IMR-90 (cell line): ENCODE results near the gene PLCB2. TPM values are rescaled to one million over a fixed set of nuclear protein-coding genes. Genes with fewer than 3 reads are reported as not detected.
A peak's percentile ranks its signal among the peaks of the same experiment; 100 is the strongest.

Experiments
- ATAC-seq: fragments of 200-7000 bp; cut with Tn5 transposase; 2 replicates; pipeline ENCODE4 v1.9.1; 2020; ENCODE audit warnings: low read depth, mild to moderate bottlenecking, moderate library complexity
- BruUV-seq: library from RNA; stranded (reverse); fragments of 400-500 nt; replicated peaks from 2 replicates; lab custom pipeline; 2021; lab: Mats Ljungman, UMichigan
- CTCF ChIA-PET: fragments of 300-600 bp; formaldehyde crosslinking; extraction: SDS; loops from one replicate; lab custom pipeline; 2021; ENCODE audit warnings: antibody characterized with exemption; lab: Yijun Ruan, JAX
- POLR2A ChIA-PET: fragments of 300-600 bp; sonication (Branson Sonifier 250); formaldehyde crosslinking; loops from one replicate; lab custom pipeline; 2022; ENCODE audit warnings: antibody characterized with exemption; ENCODE audit not compliant: unreplicated experiment; lab: Charles Lee
- DNase-seq: peaks from one replicate; pipeline ENCODE4 v3.0.0; 2013
- H2AFZ ChIP-seq: replicated peaks from 2 replicates; pipeline ENCODE3; 2013; ENCODE audit warnings: low read length, mild to moderate bottlenecking; ENCODE audit not compliant: poor library complexity
- H2AK5ac ChIP-seq: 2 replicates; pipeline ENCODE4 v1.6.1; 2013; ENCODE audit warnings: low read depth, low read length, inconsistent platforms
- H2AK9ac ChIP-seq: replicated peaks from 2 replicates; pipeline ENCODE3; 2013; ENCODE audit warnings: mild to moderate bottlenecking, low read depth, low read length, moderate library complexity; ENCODE audit not compliant: poor library complexity
- H2BK120ac ChIP-seq: 2 replicates; pipeline ENCODE4 v1.6.1; 2013; ENCODE audit warnings: low read depth, low read length, inconsistent platforms
- H2BK15ac ChIP-seq: 3 replicates; pipeline ENCODE4 v1.6.1; 2013; ENCODE audit warnings: low read depth, low read length, inconsistent platforms
- H2BK20ac ChIP-seq: 2 replicates; pipeline ENCODE4 v1.6.1; 2013; ENCODE audit warnings: low read depth, mild to moderate bottlenecking, inconsistent platforms, low read length, moderate library complexity
- H2BK5ac ChIP-seq: 2 replicates; pipeline ENCODE4 v1.6.1; 2013; ENCODE audit warnings: mild to moderate bottlenecking, low read depth, low read length, inconsistent platforms; ENCODE audit not compliant: poor library complexity, severe bottlenecking
- H3K14ac ChIP-seq: replicated peaks from 2 replicates; pipeline ENCODE4 v1.6.1; 2013; ENCODE audit warnings: low read depth, low read length, inconsistent platforms
- H3K18ac ChIP-seq: 2 replicates; pipeline ENCODE4 v1.6.1; 2013; ENCODE audit warnings: low read depth, low read length, control low read depth
- H3K23ac ChIP-seq: 2 replicates; pipeline ENCODE4 v1.6.1; 2013; ENCODE audit warnings: low read depth, low read length, inconsistent platforms
- H3K27ac ChIP-seq: 2 replicates; pipeline ENCODE4 v1.5.1; 2013; ENCODE audit warnings: mild to moderate bottlenecking, control low read depth, low read length; ENCODE audit not compliant: insufficient read depth
- H3K27me3 ChIP-seq: 2 replicates; pipeline ENCODE4 v1.6.1; 2013; ENCODE audit warnings: low read length; ENCODE audit not compliant: control insufficient read depth, insufficient read depth
- H3K36me3 ChIP-seq: 2 replicates; pipeline ENCODE4 v1.6.1; 2013; ENCODE audit warnings: low read length, mixed read lengths; ENCODE audit not compliant: control insufficient read depth, insufficient read depth
- H3K4ac ChIP-seq: 2 replicates; pipeline ENCODE4 v1.6.1; 2013; ENCODE audit warnings: low read depth, low read length, inconsistent platforms
- H3K4me1 ChIP-seq: 2 replicates; pipeline ENCODE4 v1.6.1; 2013; ENCODE audit warnings: low read length, mixed read lengths; ENCODE audit not compliant: control insufficient read depth, insufficient read depth
- H3K4me2 ChIP-seq: 2 replicates; pipeline ENCODE4 v1.6.1; 2013; ENCODE audit warnings: low read depth, mild to moderate bottlenecking, control low read depth, low read length, moderate library complexity
- H3K4me3 ChIP-seq: 2 replicates; pipeline ENCODE4 v1.5.1; 2013; ENCODE audit warnings: low read depth, mild to moderate bottlenecking, control low read depth, low read length, moderate library complexity; ENCODE audit not compliant: insufficient read depth
- H3K56ac ChIP-seq: 2 replicates; pipeline ENCODE4 v1.6.1; 2013; ENCODE audit warnings: low read length, inconsistent platforms; ENCODE audit not compliant: insufficient read depth; ENCODE audit errors: extremely low read depth
- H3K79me1 ChIP-seq, 2 experiments: 2 replicates each; pipeline ENCODE4 v1.6.1; 2013; ENCODE audit warnings: low read length in 2 of 2, inconsistent platforms in 1 of 2, low read depth in 1 of 2
- H3K9ac ChIP-seq: 2 replicates; pipeline ENCODE4 v1.6.1; 2013; ENCODE audit warnings: low read depth, low read length, control low read depth
- H3K9me1 ChIP-seq: 2 replicates; pipeline ENCODE4 v1.6.1; 2013; ENCODE audit warnings: low read length, inconsistent platforms; ENCODE audit not compliant: insufficient read depth
- H3K9me3 ChIP-seq: 2 replicates; pipeline ENCODE4 v1.6.1; 2013; ENCODE audit warnings: low read length; ENCODE audit not compliant: control insufficient read depth, insufficient read depth
- H4K20me1 ChIP-seq: 2 replicates; pipeline ENCODE4 v1.6.1; 2013; ENCODE audit warnings: low read length, inconsistent platforms; ENCODE audit not compliant: insufficient read depth
- H4K5ac ChIP-seq: 2 replicates; pipeline ENCODE4 v1.6.1; 2013; ENCODE audit warnings: mild to moderate bottlenecking, low read depth, low read length, control low read depth
- H4K8ac ChIP-seq, 2 experiments: 2 replicates each; pipeline ENCODE4 v1.6.1; 2013; ENCODE audit warnings: low read depth in 2 of 2, low read length in 2 of 2, control low read depth in 1 of 2, inconsistent platforms in 1 of 2
- H4K91ac ChIP-seq: 2 replicates; pipeline ENCODE4 v1.6.1; 2013; ENCODE audit warnings: low read depth, low read length, inconsistent platforms; ENCODE audit not compliant: insufficient read depth
- CEBPB ChIP-seq: IDR thresholded peaks from 2 replicates; pipeline ENCODE4 v1.6.1; 2012; ENCODE audit warnings: low read depth, low read length, improper control_type of control experiment
- FOS ChIP-seq: fragments of 150-350 bp; IDR thresholded peaks from 2 replicates; pipeline ENCODE4 v1.6.1; 2016; ENCODE audit warnings: low read depth, low read length
- MAZ ChIP-seq: IDR thresholded peaks from 2 replicates; pipeline ENCODE4 v1.6.1; 2012; ENCODE audit warnings: low read depth, mild to moderate bottlenecking, low read length, improper control_type of control experiment, moderate library complexity, borderline replicate concordance
- MXI1 ChIP-seq: IDR thresholded peaks from 2 replicates; pipeline ENCODE4 v1.6.1; 2012; ENCODE audit warnings: low read depth, mild to moderate bottlenecking, low read length, moderate library complexity, borderline replicate concordance
- RAD21 ChIP-seq: IDR thresholded peaks from 2 replicates; pipeline ENCODE4 v1.6.1; 2012; ENCODE audit warnings: low read length, improper control_type of control experiment
- USF2 ChIP-seq: fragments of 150-350 bp; IDR thresholded peaks from 2 replicates; pipeline ENCODE4 v1.6.1; 2017; ENCODE audit warnings: mild to moderate bottlenecking, antibody characterized with exemption, low read length, low read depth
- WGBS, 2 experiments: methylation state at CpG; one replicate each; pipeline versions ENCODE4 v1.1.5 to v1.1.7; 2013; ENCODE audit warnings: missing lambda C conversion rate in 2 of 2; ENCODE audit not compliant: insufficient read length in 1 of 2; ENCODE audit errors: extremely low coverage in 2 of 2; 5-methylcytosine and 5-hydroxymethylcytosine counted together
- dilution Hi-C: fragments of 300-500 bp; cut with HindIII; formaldehyde crosslinking; loops from one replicate; pipeline ENCODE4 v1.14.3; 2018; ENCODE audit warnings: low sequenced_read_pairs; ENCODE audit not compliant: unreplicated experiment
- in situ Hi-C: fragments of 300-500 bp; cut with MboI; formaldehyde crosslinking; loops from 3 replicates; pipeline ENCODE4 v1.14.3; 2019; ENCODE audit warnings: low sequenced_read_pairs, inconsistent platforms, mixed read lengths
- intact Hi-C: fragments of 100-400 bp; cut with micrococcal nuclease; formaldehyde crosslinking; loops from 2 replicates; pipeline ENCODE4 v1.10.0; 2022
- polyA plus RNA-seq, 3 experiments: library from polyadenylated mRNA; depleted of rRNA; stranded (reverse); fragments of >200 nt; gene quantifications; 2 replicates each; pipeline ENCODE4 v1.2.3, GENCODE V29; 2012; ENCODE audit warnings: low replicate concordance in 1 of 3
- total RNA-seq: library from RNA; depleted of rRNA; stranded (reverse); fragments of >200 nt; gene quantifications from 2 replicates; pipeline ENCODE4 v1.2.3, GENCODE V29; 2012

The PLCB2 gene
- total and polyA plus RNA-seq, 2 of the 4 experiments (the other 2 are of a cell fraction) = 0.18 to 1.4 TPM

GRCh38 chr15:40257656-40258450 lies 49.9 kb downstream of the PLCB2 start:
- no peak overlapping the region for H3K9ac ChIP-seq
- peak overlapping the region; percentile 66 for H2AFZ ChIP-seq
- no peak overlapping the region for H3K56ac ChIP-seq
- H3K79me1 ChIP-seq = no peaks in the 10 kb centered on the region
- BruUV-seq = no TSS peak
- H3K4me1 ChIP-seq = peaks cover 4% of the 10 kb centered on the region; the same call in 1 of the 2 replicates
- H3K23ac ChIP-seq = 0 out of 2 replicates have a peak overlapping the region, but pooled peaks have one; percentile 7
- DNase-seq (peak; percentile 33), ATAC-seq (no peak)
- peaks cover 27% of the 10 kb centered on the region for H3K27me3 ChIP-seq
- H4K5ac ChIP-seq = no peak overlapping the region
- H4K8ac ChIP-seq = no peak overlapping the region
- H3K4ac ChIP-seq = no peak overlapping the region
- dilution Hi-C loops = no loop called here
- H2BK120ac ChIP-seq = peak overlapping the region; percentile 13; the same call in 1 of the 2 replicates
- intact Hi-C loops = no loop called here
- no peak overlapping the region for H2BK20ac ChIP-seq
- H3K4me2 ChIP-seq = no peak overlapping the region
- H3K36me3 ChIP-seq = no peaks in the 10 kb centered on the region
- H3K18ac ChIP-seq = no peak overlapping the region
- in situ Hi-C loops = no loop called here
- H3K4me3 ChIP-seq = no peak overlapping the region
- no peaks in the 10 kb centered on the region for H4K20me1 ChIP-seq
- no peak overlapping the region for H4K91ac ChIP-seq
- POLR2A ChIA-PET = no interaction called here
- H3K27ac ChIP-seq = no peak overlapping the region
- WGBS, 2 experiments = 67% methylated on average over 1 of the region's 9 CpGs; no CpG with 5 or more reads in 1 of the 2 experiments
- CTCF ChIA-PET = no interaction called here
- no peak overlapping the region for H2BK5ac ChIP-seq
- H2AK5ac ChIP-seq = no peak overlapping the region
- no peak for TF ChIP-seq MAZ
- no peak for TF ChIP-seq USF2
- TF ChIP-seq MXI1 = no peak
- TF ChIP-seq CEBPB = no peak
- no peak for TF ChIP-seq RAD21
- TF ChIP-seq FOS = no peak
- H3K14ac ChIP-seq = no peak overlapping the region
- peak overlapping the region; percentile 50 for H2AK9ac ChIP-seq
- no peaks in the 10 kb centered on the region for H3K9me3 ChIP-seq
- no peak overlapping the region; the same call in 2 of the 3 replicates for H2BK15ac ChIP-seq
- peaks cover 7% of the 10 kb centered on the region; the same call in 1 of the 2 replicates for H3K9me1 ChIP-seq
